Measurements from ENCODE around the gene CDX1.

DNA sequence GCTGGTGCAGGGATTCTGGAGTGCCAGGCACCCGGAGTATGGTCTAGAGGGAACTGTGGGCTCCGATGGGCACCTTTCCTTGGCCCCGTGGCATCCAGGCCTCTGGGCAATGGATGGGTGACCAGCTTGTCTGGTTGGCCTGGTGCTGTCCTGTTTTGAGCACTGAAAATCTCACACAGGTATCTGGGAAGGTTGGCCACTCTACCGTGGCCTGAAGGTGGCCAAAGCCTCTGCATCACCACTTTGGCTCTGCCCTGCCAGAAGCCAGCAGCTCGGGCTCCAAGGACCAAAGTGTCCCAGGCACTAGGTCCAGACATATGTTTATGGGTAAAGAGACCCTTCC lies 52.1 kb downstream of the CDX1 start:
- TF ChIP-seq POLR2A (IDR thresholded peaks at IDR 0.05) (no peak), EP300 (IDR thresholded peaks at IDR 0.05) (no peak)
- TF ChIP-seq, protein P1, sequence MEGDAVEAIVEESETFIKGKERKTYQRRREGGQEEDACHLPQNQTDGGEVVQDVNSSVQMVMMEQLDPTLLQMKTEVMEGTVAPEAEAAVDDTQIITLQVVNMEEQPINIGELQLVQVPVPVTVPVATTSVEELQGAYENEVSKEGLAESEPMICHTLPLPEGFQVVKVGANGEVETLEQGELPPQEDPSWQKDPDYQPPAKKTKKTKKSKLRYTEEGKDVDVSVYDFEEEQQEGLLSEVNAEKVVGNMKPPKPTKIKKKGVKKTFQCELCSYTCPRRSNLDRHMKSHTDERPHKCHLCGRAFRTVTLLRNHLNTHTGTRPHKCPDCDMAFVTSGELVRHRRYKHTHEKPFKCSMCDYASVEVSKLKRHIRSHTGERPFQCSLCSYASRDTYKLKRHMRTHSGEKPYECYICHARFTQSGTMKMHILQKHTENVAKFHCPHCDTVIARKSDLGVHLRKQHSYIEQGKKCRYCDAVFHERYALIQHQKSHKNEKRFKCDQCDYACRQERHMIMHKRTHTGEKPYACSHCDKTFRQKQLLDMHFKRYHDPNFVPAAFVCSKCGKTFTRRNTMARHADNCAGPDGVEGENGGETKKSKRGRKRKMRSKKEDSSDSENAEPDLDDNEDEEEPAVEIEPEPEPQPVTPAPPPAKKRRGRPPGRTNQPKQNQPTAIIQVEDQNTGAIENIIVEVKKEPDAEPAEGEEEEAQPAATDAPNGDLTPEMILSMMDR (IDR thresholded peaks at IDR 0.05), result no peak
